H1 (cell line): ENCODE measurements around the gene LRRC4.

ENCODE experiments used
- EZH2 ChIP-seq: fragments of 200-600 bp; sonication (generic); IDR thresholded peaks from 2 replicates; pipeline ENCODE4 v1.7.1; 2012; ENCODE audit warnings: low read depth, mild to moderate bottlenecking, moderate library complexity, low read length, inconsistent platforms; ENCODE audit not compliant: severe bottlenecking
- POLR2A ChIP-seq, 2 experiments: IDR thresholded peaks; 1 replicate in 1 of 2; 2 replicates in 1 of 2; pipeline ENCODE4 v1.6.1; 2011; ENCODE audit warnings: low read depth in 2 of 2, low read length in 2 of 2, mild to moderate bottlenecking in 2 of 2; ENCODE audit errors: control extremely low read depth in 1 of 2
- POLR2AphosphoS5 ChIP-seq: IDR thresholded peaks from 2 replicates; pipeline ENCODE4 v1.6.1; 2011; ENCODE audit warnings: low read depth, low read length
- RFX5 ChIP-seq: IDR thresholded peaks from 2 replicates; pipeline ENCODE4 v1.6.1; 2011; ENCODE audit warnings: low read depth, low read length, improper control_type of control experiment, borderline replicate concordance
- ZNF274 ChIP-seq: IDR thresholded peaks from 2 replicates; pipeline ENCODE4 v1.7.0; 2012; ENCODE audit warnings: low read length, borderline replicate concordance; ENCODE audit errors: extremely low read depth
- TF ChIP-seq, protein P1 (sequence below), 3 experiments: IDR thresholded peaks; 1 replicate in 2 of 3; 2 replicates in 1 of 3; pipeline versions ENCODE4 v1.5.1 to v1.6.1; 2011; ENCODE audit warnings: low read length in 3 of 3, mild to moderate bottlenecking in 3 of 3, inconsistent platforms in 2 of 3, low read depth in 1 of 3, moderate library complexity in 1 of 3; ENCODE audit not compliant: insufficient read depth in 1 of 3; ENCODE audit errors: control extremely low read depth in 1 of 3

- TF ChIP-seq, protein P1, sequence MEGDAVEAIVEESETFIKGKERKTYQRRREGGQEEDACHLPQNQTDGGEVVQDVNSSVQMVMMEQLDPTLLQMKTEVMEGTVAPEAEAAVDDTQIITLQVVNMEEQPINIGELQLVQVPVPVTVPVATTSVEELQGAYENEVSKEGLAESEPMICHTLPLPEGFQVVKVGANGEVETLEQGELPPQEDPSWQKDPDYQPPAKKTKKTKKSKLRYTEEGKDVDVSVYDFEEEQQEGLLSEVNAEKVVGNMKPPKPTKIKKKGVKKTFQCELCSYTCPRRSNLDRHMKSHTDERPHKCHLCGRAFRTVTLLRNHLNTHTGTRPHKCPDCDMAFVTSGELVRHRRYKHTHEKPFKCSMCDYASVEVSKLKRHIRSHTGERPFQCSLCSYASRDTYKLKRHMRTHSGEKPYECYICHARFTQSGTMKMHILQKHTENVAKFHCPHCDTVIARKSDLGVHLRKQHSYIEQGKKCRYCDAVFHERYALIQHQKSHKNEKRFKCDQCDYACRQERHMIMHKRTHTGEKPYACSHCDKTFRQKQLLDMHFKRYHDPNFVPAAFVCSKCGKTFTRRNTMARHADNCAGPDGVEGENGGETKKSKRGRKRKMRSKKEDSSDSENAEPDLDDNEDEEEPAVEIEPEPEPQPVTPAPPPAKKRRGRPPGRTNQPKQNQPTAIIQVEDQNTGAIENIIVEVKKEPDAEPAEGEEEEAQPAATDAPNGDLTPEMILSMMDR (IDR thresholded peaks at IDR 0.05; ENCODE audit: control extremely low read depth in 1 of 3, insufficient read depth in 1 of 3, low read depth in 1 of 3, low read length in 3 of 3): no peak
- TF ChIP-seq RFX5 (no peak), POLR2A (IDR thresholded peaks at IDR 0.05; ENCODE audit: control extremely low read depth in 1 of 2, low read depth in 2 of 2, low read length in 2 of 2) (no peak), POLR2AphosphoS5 (no peak), EZH2 (no peak), ZNF274 (no peak)
Measured at GRCh38 chr7:128067983-128068382, 36.7 kb upstream of the LRRC4 start.
